ENCODE measurements around the gene DARS2.

Gene DARS2

DNA sequence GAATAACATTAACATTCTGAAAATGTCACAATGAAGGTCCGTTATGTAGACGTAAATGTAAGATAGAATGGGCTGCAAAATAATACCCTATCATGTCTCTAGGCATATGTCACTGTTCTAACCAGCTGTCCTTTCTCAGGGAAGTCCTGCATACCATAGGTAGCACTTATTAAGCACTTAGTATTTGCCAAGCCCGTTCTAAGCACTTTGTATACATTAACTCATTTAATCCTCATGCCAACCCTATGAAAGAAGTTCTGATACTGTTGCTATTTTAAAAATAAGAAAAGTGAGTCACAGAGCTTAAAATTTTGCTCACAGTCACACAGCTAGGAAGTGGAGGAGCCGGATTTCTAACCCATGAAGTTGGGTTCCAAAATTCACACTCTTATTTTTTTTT is 27.6 kb downstream of the DARS2 start:
- Histone ChIP-seq H2AFZ (ENCODE audit: low read length) (no peak overlapping the region), H3F3A (ENCODE audit: insufficient read depth, low read length) (no peaks in the 10 kb centered on the region), H3K9ac (ENCODE audit: low read length) (no peak overlapping the region), H3K36me3 (ENCODE audit: insufficient read depth, low read length) (peaks cover 56% of the 10 kb centered on the region), H3K4me2 (ENCODE audit: low read length) (no peak overlapping the region), H3K27ac (ENCODE audit: low read depth, low read length, poor library complexity, severe bottlenecking) (no peak overlapping the region), H3K9me3 (ENCODE audit: low read length) (no peaks in the 10 kb centered on the region), H3K9me2 (ENCODE audit: low read depth, low read length) (no peaks in the 10 kb centered on the region), H3K4me1 (ENCODE audit: insufficient read depth, low read length, severe bottlenecking) (no peaks in the 10 kb centered on the region), H3K4me3 (ENCODE audit: low read depth, low read length, poor library complexity, severe bottlenecking) (no peak overlapping the region), H3K27me3 (ENCODE audit: insufficient read depth, low read length) (no peaks in the 10 kb centered on the region), H4K20me1 (ENCODE audit: insufficient read depth, low read length) (no peaks in the 10 kb centered on the region), H3K79me2 (ENCODE audit: insufficient read depth, low read length) (no peaks in the 10 kb centered on the region)
- no peak for TF ChIP-seq EZH2 (IDR thresholded peaks at IDR 0.05; ENCODE audit: borderline replicate concordance, low read length)

DNA sequence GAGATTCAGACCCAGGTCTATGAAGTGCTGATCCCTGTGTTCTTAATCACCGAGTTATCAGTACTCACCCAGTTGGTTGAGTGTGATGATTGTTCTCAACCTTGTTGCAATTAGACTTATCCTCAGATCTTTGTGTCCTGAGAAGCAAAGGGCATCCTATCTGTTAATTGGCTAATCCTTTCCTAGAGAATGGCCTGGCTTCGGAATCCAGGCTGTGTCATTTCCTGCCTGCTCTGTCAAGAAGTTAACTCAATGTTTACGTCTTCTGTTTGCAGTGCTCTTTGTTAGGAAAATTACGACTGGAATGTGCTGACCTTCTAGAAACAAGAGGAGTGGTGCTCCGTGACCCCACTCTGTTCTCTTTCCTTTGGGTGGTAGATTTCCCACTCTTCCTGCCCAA is 28.6 kb downstream of the DARS2 start:
- Histone ChIP-seq H3K36me3 (ENCODE audit: insufficient read depth, low read length) (peaks cover 66% of the 10 kb centered on the region), H3K4me1 (ENCODE audit: insufficient read depth, low read length, severe bottlenecking) (no peaks in the 10 kb centered on the region), H3K79me2 (ENCODE audit: insufficient read depth, low read length) (no peaks in the 10 kb centered on the region), H3K27ac (ENCODE audit: low read depth, low read length, poor library complexity, severe bottlenecking) (no peak overlapping the region), H3K4me2 (ENCODE audit: low read length) (no peak overlapping the region), H3K9me3 (ENCODE audit: low read length) (no peaks in the 10 kb centered on the region), H3K27me3 (ENCODE audit: insufficient read depth, low read length) (no peaks in the 10 kb centered on the region), H2AFZ (ENCODE audit: low read length) (no peak overlapping the region), H3K9me2 (ENCODE audit: low read depth, low read length) (no peaks in the 10 kb centered on the region), H3K9ac (ENCODE audit: low read length) (no peak overlapping the region), H4K20me1 (ENCODE audit: insufficient read depth, low read length) (no peaks in the 10 kb centered on the region), H3K4me3 (ENCODE audit: low read depth, low read length, poor library complexity, severe bottlenecking) (no peak overlapping the region), H3F3A (ENCODE audit: insufficient read depth, low read length) (no peaks in the 10 kb centered on the region)
- TF ChIP-seq, protein P1, sequence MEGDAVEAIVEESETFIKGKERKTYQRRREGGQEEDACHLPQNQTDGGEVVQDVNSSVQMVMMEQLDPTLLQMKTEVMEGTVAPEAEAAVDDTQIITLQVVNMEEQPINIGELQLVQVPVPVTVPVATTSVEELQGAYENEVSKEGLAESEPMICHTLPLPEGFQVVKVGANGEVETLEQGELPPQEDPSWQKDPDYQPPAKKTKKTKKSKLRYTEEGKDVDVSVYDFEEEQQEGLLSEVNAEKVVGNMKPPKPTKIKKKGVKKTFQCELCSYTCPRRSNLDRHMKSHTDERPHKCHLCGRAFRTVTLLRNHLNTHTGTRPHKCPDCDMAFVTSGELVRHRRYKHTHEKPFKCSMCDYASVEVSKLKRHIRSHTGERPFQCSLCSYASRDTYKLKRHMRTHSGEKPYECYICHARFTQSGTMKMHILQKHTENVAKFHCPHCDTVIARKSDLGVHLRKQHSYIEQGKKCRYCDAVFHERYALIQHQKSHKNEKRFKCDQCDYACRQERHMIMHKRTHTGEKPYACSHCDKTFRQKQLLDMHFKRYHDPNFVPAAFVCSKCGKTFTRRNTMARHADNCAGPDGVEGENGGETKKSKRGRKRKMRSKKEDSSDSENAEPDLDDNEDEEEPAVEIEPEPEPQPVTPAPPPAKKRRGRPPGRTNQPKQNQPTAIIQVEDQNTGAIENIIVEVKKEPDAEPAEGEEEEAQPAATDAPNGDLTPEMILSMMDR (IDR thresholded peaks at IDR 0.05; ENCODE audit: low read length): no peak
- TF ChIP-seq EZH2 (IDR thresholded peaks at IDR 0.05; ENCODE audit: borderline replicate concordance, low read length): no peak

DNA sequence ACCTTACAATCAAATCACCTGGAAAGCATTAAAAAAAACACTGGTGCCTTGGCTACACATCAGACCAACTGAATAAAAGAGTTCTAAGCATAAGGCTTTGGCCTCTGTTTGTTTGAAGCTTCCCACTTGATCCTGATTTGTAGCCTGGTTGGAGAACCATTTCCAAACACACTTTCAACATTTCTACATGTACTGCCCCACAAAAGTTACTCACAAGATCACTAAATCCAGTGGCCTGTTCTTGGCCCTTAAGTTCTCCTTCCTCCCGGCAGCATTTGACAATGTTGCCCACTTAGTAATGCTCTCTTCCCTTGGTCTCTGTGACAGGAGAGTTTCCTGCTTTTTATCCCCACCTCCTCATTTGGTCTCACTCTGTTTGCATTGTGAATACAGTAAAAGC is 31.5 kb downstream of the DARS2 start:
- H3K36me3 ChIP-seq (ENCODE audit: insufficient read depth, low read length): peaks cover 71% of the 10 kb centered on the region
- TF ChIP-seq EZH2 (IDR thresholded peaks at IDR 0.05; ENCODE audit: borderline replicate concordance, low read length): no peak
- TF ChIP-seq, protein P1 (IDR thresholded peaks at IDR 0.05; ENCODE audit: low read length): no peak
- H3K4me1 ChIP-seq (ENCODE audit: insufficient read depth, low read length, severe bottlenecking): no peaks in the 10 kb centered on the region

DNA sequence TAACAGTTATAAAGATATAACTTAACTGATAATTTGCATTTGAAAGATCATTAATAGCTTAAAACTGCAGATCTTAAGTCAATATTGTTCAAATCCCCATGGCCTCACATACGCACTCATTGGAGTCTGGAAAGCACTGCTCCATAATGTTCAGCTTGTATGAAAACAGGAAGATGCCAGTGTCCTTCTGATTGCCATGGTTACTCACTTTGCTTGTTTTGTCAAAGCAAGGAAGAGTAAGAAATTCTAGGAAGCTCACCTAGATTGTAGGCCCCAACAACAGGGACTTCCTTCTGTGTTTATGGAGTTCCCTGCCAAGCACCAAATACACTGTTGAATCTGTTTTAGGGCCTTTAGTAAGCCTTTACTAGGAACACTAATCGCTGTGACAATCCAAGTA is 32.4 kb downstream of the DARS2 start:
- H3K36me3 ChIP-seq (ENCODE audit: insufficient read depth, low read length): peaks cover 72% of the 10 kb centered on the region
- no peaks in the 10 kb centered on the region for H3K27me3 ChIP-seq (ENCODE audit: insufficient read depth, low read length)
- H4K20me1 ChIP-seq (ENCODE audit: insufficient read depth, low read length): no peaks in the 10 kb centered on the region
- H3K9me3 ChIP-seq (ENCODE audit: low read length): no peaks in the 10 kb centered on the region
- no peaks in the 10 kb centered on the region for H3K79me2 ChIP-seq (ENCODE audit: insufficient read depth, low read length)
- no peak overlapping the region for H3K27ac ChIP-seq (ENCODE audit: low read depth, low read length, poor library complexity, severe bottlenecking)
- H3K4me3 ChIP-seq (ENCODE audit: low read depth, low read length, poor library complexity, severe bottlenecking): no peak overlapping the region
- 0 out of 2 replicates have a peak, but pooled peaks cover 4% of the 10 kb centered on the region for H3F3A ChIP-seq (ENCODE audit: insufficient read depth, low read length)
- TF ChIP-seq, protein P1 (IDR thresholded peaks at IDR 0.05; ENCODE audit: low read length): no peak
- TF ChIP-seq EZH2 (IDR thresholded peaks at IDR 0.05; ENCODE audit: borderline replicate concordance, low read length): no peak
- H3K4me1 ChIP-seq (ENCODE audit: insufficient read depth, low read length, severe bottlenecking): no peaks in the 10 kb centered on the region
- H3K9me2 ChIP-seq (ENCODE audit: low read depth, low read length): no peaks in the 10 kb centered on the region
- no peak overlapping the region for H3K4me2 ChIP-seq (ENCODE audit: low read length)
- H2AFZ ChIP-seq (ENCODE audit: low read length): no peak overlapping the region
- no peak overlapping the region for H3K9ac ChIP-seq (ENCODE audit: low read length)

More for the DNA sequence above, 31.5 kb downstream of the DARS2 start:
- H3K9me2 ChIP-seq (ENCODE audit: low read depth, low read length): no peaks in the 10 kb centered on the region
- no peak overlapping the region for H3K9ac ChIP-seq (ENCODE audit: low read length)
- no peaks in the 10 kb centered on the region for H3K27me3 ChIP-seq (ENCODE audit: insufficient read depth, low read length)
- H4K20me1 ChIP-seq (ENCODE audit: insufficient read depth, low read length): no peaks in the 10 kb centered on the region
- H3K4me2 ChIP-seq (ENCODE audit: low read length): no peak overlapping the region
- H3K79me2 ChIP-seq (ENCODE audit: insufficient read depth, low read length): no peaks in the 10 kb centered on the region
- H3F3A ChIP-seq (ENCODE audit: insufficient read depth, low read length): no peaks in the 10 kb centered on the region
- no peak overlapping the region for H3K4me3 ChIP-seq (ENCODE audit: low read depth, low read length, poor library complexity, severe bottlenecking)
- no peak overlapping the region for H2AFZ ChIP-seq (ENCODE audit: low read length)
- H3K27ac ChIP-seq (ENCODE audit: low read depth, low read length, poor library complexity, severe bottlenecking): no peak overlapping the region
- no peaks in the 10 kb centered on the region for H3K9me3 ChIP-seq (ENCODE audit: low read length)

All from OCI-LY1 (cell line).